GM13976 (cell line): ENCODE data around the gene DDN.

Source experiments
- DNase-seq: peaks from one replicate; pipeline ENCODE4 v3.0.0; 2012; ENCODE audit warnings: low spot score
- in situ Hi-C: fragments of 300-500 bp; cut with MboI; formaldehyde crosslinking; loops from one replicate; pipeline ENCODE4 v1.12.0; 2022; ENCODE audit warnings: low sequenced_read_pairs, mixed read lengths, inconsistent platforms; ENCODE audit not compliant: unreplicated experiment
- TF ChIP-seq, protein P1 (sequence below): IDR thresholded peaks from 2 replicates; pipeline ENCODE4 v1.5.1; 2012; ENCODE audit warnings: borderline replicate concordance, mild to moderate bottlenecking; ENCODE audit not compliant: insufficient read depth; ENCODE audit errors: extremely low read depth, missing control alignments, control extremely low read depth

Gene DDN

DNA sequence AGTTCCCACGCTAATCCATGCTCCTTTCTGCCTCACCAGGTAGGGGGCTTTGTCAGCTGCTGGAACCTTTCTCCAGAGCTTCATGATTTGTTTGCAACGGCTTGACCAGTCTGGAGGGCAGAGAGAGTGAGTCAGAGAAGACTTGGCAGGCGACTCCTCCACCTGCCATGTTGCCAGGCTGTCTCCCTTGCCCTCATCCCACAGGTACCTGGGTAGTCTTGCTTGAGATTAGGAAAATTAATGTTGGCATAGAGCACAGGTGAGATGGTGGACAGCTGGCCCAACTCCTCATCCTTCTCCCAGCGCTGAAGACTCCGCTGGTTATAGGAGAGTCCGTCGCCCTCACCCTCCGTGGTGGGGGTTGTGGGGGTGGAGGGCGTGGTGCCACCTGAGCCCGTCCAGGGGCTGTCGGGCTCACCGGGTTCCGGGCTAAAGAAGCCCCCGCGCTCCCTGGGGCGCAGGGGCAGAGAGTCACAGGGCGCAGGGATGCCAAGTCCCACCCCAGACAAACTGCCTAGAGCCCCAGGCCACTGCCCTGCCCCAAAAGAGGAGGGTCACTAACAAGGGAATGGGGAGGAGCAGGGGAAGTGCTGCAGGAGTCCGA lies 42.8 kb upstream of the DDN start:
- in situ Hi-C loops = no loop called here
- no peak for DNase-seq

DNA sequence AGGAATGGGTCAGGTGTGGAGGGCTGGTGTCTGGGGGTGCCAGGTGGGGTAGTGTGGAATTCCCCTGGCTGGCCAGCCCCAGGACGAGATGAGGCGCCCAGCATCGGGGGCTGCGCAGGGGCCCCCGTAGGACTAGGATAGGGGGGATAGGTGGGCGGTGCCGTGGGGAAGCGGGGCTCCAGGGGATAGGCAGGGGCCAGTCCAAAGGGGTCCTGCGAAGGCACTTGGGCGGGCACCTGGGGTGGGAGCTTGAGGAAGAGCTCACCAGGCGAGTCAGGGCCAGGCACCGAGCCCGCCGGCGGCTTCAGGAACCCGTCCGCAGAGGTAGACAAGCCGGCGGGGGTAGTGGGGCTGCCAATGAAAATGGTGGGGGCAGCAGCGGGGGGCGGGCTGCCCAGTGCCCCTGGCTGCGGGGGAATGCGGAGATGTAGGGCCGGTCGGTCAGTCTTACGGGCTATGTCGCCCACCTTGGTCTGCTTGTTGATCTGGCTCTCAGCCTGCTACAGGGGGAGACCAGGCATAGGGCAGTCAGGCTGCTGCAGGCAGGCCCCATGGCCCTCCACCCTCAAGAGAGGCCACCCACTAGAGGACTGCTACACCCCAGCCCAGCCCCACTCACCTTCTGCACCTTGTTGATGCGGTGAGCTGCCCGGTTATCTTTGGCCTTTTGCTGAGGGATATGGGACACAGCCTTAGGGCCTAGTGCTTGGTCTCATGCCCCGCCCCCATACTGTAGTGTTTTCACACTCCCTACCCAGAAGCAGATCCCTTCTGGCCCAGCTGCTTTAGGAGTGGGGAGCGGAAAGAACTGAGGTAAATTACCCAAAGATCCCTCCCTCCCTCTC lies 42.1 kb upstream of the DDN start:
- TF ChIP-seq, protein P1, sequence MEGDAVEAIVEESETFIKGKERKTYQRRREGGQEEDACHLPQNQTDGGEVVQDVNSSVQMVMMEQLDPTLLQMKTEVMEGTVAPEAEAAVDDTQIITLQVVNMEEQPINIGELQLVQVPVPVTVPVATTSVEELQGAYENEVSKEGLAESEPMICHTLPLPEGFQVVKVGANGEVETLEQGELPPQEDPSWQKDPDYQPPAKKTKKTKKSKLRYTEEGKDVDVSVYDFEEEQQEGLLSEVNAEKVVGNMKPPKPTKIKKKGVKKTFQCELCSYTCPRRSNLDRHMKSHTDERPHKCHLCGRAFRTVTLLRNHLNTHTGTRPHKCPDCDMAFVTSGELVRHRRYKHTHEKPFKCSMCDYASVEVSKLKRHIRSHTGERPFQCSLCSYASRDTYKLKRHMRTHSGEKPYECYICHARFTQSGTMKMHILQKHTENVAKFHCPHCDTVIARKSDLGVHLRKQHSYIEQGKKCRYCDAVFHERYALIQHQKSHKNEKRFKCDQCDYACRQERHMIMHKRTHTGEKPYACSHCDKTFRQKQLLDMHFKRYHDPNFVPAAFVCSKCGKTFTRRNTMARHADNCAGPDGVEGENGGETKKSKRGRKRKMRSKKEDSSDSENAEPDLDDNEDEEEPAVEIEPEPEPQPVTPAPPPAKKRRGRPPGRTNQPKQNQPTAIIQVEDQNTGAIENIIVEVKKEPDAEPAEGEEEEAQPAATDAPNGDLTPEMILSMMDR = no peak
- DNase-seq = no peak
- in situ Hi-C loops = no loop called here

More for the DNA sequence above, 42.8 kb upstream of the DDN start:
- TF ChIP-seq, protein P1 = no peak

DNA sequence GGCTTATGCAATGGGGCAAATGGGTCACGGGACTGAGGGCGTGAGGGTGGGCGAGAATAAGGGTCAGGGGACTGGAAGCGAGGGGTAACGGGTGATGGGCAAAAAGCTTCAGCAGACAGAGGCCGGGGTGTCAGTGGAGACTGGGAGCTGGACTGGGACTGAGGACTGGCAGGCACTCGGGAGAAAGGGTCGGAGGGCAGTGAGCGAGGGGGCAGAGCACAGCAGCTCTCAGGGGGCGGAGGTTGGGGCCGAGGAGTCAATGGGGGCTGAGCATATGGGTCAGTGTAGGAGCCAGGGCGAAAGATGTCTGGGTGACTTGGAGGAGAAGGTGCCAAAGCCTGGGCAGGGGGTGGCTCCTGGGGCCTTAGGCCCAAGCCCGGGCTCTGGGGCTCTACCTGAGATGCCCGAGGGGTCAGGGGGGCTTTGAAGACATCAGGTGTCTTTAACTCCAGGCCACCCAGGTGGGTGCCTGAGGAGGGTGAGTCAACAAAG lies 41.2 kb upstream of the DDN start:
- TF ChIP-seq, protein P1 = no peak
- DNase-seq = no peak
- in situ Hi-C loops = no loop called here

DNA sequence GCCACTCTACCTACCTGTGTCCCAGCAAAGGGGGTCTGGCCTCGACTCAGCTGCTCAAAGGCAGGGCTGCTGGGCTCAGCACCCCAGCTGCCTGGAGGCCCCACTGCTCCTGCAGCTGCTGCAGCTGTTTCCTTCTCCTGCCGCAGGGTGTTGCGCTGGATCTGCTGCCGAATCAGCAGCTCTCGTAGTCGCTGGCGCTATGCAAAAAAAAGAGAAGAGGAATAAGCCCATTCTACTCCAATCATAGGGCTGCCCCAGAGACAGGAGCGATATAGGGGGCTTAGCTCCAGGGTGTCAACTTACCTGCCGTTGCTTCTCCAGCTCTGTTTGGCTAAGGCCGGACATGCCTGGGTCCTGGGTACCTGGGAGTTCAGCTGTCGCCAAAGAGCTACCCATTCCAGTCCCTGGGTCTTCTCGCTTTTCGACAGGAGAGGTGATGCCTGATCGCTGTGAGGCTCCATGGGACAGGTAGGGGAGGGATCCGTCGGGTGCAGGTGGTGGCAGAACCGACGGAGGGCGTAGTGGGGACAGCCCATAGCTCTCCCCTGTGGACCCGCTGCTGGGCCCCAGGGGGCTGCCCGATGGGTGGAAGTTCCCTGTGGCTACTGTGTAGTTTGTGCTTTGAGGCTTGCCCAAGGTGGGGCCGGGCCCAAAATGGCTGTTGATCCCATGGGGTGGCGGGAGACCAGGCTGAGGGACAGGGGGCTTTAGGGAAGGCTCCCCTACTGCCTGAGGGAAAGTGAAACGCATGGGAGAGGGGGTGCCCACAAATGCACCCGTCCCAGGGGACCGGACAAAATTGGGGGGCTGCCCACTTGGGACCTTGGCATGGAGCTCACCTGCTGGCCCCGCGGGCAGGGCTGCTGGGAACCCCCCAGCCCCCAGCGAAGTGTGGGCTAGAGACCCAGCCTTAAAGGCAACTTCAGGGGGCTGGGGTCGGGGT lies 40.5 kb upstream of the DDN start:
- no peak for DNase-seq
- TF ChIP-seq, protein P1 = no peak
- in situ Hi-C loops = no loop called here

DNA sequence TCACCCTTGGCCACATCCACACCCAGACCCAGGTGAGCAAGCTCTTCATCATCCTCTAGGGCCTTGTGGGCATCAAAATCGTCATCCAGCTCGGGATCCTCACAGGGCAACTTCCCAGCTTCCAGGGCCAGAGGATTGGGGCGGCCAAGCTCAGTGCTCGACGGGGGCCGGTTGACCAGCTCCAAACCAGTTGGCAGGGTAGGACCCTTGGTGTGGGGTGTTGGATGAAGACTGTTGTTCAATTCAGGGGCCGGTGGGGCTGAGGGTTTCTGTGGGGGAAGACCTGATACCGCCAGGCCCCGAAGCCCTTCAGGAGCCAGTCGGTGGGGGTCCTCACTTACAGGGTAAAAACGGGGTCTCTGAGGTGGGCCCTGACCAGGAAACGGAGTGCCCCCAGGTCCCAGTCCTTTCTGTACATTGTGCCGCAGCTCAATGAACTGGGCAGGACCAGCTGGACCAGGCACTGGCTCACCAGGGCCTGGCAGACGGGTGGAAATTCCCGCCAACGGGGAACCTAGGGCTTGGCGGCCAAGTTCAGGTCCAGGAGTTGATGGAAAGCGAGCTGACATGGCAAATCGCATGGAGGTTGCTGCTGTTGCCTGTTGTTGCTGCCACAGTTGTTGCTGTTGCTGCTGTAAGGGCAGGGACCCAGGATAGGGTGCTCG lies 39.2 kb upstream of the DDN start:
- DNase-seq = no peak
- in situ Hi-C loops = no loop called here
- TF ChIP-seq, protein P1 = no peak

DNA sequence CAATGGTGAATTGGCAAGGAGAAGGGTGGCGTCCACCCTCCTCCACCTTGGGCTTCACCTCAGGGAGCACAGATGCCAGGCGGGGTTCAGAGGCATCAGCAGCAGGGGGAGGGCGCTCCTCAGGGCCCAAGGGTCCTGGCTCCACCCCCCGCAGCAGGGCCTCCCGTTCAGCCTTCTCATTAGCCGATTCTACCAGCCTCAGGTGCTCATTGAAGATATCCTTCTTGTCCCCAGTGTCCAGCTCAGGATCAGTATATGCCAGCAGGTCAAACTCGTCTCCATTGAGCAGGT lies 38.7 kb upstream of the DDN start:
- in situ Hi-C loops = no loop called here
- no peak for DNase-seq
- TF ChIP-seq, protein P1 = no peak
